Activated CD4-positive, alpha-beta memory T cell treated with anti-CD3 and anti-CD28 coated beads for 36 hours (primary cell): ENCODE data around the gene PTPN12. TPM values are rescaled to one million over a fixed set of nuclear protein-coding genes. Genes with fewer than 3 reads are reported as not detected.
"Not testable (repeated sequence)": the region's sequence is repeated elsewhere in the genome, so short reads cannot be mapped to it uniquely, and the experiment has no call there.

Experiments
- CTCF ChIA-PET: fragments of 350-600 bp; sonication (Branson Sonifier 250); formaldehyde crosslinking; loops from one replicate; lab custom pipeline; 2021; ENCODE audit warnings: antibody characterized with exemption, inconsistent platforms; lab: Charles Lee
- POLR2A ChIA-PET: fragments of 350-600 bp; sonication (Branson Sonifier 250); formaldehyde crosslinking; loops from one replicate; lab custom pipeline; 2021; ENCODE audit warnings: antibody characterized with exemption; lab: Charles Lee
- DNase-seq: peaks from one replicate; pipeline ENCODE4 v3.0.0-alpha.2; 2020
- H3K27ac Mint-ChIP-seq: one replicate; pipeline ENCODE4 v1.8.0; 2021; ENCODE audit warnings: mixed read lengths
- H3K27me3 Mint-ChIP-seq: one replicate; pipeline ENCODE4 v1.8.0; 2021; ENCODE audit warnings: mixed read lengths
- H3K36me3 Mint-ChIP-seq: one replicate; pipeline ENCODE4 v1.8.0; 2021; ENCODE audit warnings: mixed read lengths
- H3K4me1 Mint-ChIP-seq: one replicate; pipeline ENCODE4 v1.8.0; 2021; ENCODE audit warnings: low read depth, mixed read lengths
- H3K4me3 Mint-ChIP-seq: one replicate; pipeline ENCODE4 v1.8.0; 2021; ENCODE audit warnings: mild to moderate bottlenecking, mixed read lengths
- H3K9me3 Mint-ChIP-seq: one replicate; pipeline ENCODE4 v1.8.0; 2021; ENCODE audit warnings: mixed read lengths
- intact Hi-C: fragments of 100-400 bp; cut with micrococcal nuclease; formaldehyde crosslinking; loops from one replicate; pipeline ENCODE4 v1.15.1; 2023
- total RNA-seq, 2 experiments: library from RNA; stranded (reverse); gene quantifications; one replicate each; pipeline ENCODE4 v1.2.3, GENCODE V29; 2021

The PTPN12 gene
- total RNA-seq, 2 experiments from 2014 or later = 9.6 to 12.1 TPM

DNA sequence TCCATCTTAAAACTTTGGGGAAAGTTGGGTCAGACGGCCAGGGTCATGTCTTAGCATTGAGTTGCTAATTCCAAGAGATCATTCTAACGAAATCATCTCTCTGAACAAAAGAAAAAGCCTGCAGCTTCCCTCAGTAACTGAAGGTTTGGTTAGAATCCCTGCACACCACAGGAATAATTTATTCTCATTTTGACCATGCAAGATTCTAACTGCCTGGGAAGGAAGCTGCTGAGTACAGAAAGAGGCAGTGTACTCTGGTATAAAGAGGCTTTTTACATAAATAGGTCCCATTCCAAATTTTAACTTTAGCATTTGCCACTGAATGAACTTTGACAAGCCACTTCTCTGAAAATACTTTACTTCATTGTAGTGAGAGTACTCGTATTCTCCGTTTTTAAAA, 82.2 kb downstream of the PTPN12 start:
- POLR2A ChIA-PET = no interaction called here
- Mint-ChIP-seq H3K4me1 (no peaks in the 10 kb centered on the region), H3K27me3 (no peaks in the 10 kb centered on the region), H3K9me3 (no peaks in the 10 kb centered on the region), H3K4me3 (no peak overlapping the region), H3K27ac (no peak overlapping the region), H3K36me3 (no peaks in the 10 kb centered on the region)
- no peak for DNase-seq
- CTCF ChIA-PET = no interaction called here
- intact Hi-C loops = no loop called here

DNA sequence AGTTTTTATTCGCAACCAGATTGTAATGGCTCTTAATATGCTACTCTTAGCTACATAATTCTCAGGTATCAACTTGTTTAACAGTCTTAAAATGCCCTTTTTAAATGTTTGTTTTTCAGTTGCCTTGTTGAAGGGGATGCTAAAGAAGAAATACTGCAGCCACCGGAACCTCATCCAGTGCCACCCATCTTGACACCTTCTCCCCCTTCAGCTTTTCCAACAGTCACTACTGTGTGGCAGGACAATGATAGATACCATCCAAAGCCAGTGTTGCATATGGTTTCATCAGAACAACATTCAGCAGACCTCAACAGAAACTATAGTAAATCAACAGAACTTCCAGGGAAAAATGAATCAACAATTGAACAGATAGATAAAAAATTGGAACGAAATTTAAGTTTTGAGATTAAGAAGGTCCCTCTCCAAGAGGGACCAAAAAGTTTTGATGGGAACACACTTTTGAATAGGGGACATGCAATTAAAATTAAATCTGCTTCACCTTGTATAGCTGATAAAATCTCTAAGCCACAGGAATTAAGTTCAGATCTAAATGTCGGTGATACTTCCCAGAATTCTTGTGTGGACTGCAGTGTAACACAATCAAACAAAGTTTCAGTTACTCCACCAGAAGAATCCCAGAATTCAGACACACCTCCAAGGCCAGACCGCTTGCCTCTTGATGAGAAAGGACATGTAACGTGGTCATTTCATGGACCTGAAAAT, 89.7 kb downstream of the PTPN12 start:
- no peaks in the 10 kb centered on the region for H3K9me3 Mint-ChIP-seq
- ChIA-PET CTCF (interaction anchor here (1.4 kb wide), 1 partner anchor 25 kb away, joined by 6 read pairs; no protein-coding TSS in a partner anchor), POLR2A (no interaction called here)
- intact Hi-C loops = loop anchor here (5.0 kb wide), 1 partner anchor 84 kb away; no protein-coding TSS in a partner anchor
- no peaks in the 10 kb centered on the region for H3K27me3 Mint-ChIP-seq
- H3K36me3 Mint-ChIP-seq = peaks cover 8% of the 10 kb centered on the region
- no peaks in the 10 kb centered on the region for H3K4me1 Mint-ChIP-seq
- H3K4me3 Mint-ChIP-seq = no peak overlapping the region
- no peak for DNase-seq
- no peak overlapping the region for H3K27ac Mint-ChIP-seq

DNA sequence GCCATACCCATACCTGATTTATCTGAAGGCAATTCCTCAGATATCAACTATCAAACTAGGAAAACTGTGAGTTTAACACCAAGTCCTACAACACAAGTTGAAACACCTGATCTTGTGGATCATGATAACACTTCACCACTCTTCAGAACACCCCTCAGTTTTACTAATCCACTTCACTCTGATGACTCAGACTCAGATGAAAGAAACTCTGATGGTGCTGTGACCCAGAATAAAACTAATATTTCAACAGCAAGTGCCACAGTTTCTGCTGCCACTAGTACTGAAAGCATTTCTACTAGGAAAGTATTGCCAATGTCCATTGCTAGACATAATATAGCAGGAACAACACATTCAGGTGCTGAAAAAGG, 90.2 kb downstream of the PTPN12 start:
- no peaks in the 10 kb centered on the region for H3K4me1 Mint-ChIP-seq
- no peak for DNase-seq
- CTCF ChIA-PET = interaction anchor here (1.0 kb wide), 1 partner anchor 25 kb away, joined by 4 read pairs; no protein-coding TSS in a partner anchor
- peaks cover 8% of the 10 kb centered on the region for H3K36me3 Mint-ChIP-seq
- intact Hi-C loops = loop anchor here (5.0 kb wide), 1 partner anchor 85 kb away; no protein-coding TSS in a partner anchor
- H3K4me3 Mint-ChIP-seq = no peak overlapping the region
- H3K9me3 Mint-ChIP-seq = no peaks in the 10 kb centered on the region
- POLR2A ChIA-PET = no interaction called here
- no peak overlapping the region for H3K27ac Mint-ChIP-seq
- no peaks in the 10 kb centered on the region for H3K27me3 Mint-ChIP-seq

DNA sequence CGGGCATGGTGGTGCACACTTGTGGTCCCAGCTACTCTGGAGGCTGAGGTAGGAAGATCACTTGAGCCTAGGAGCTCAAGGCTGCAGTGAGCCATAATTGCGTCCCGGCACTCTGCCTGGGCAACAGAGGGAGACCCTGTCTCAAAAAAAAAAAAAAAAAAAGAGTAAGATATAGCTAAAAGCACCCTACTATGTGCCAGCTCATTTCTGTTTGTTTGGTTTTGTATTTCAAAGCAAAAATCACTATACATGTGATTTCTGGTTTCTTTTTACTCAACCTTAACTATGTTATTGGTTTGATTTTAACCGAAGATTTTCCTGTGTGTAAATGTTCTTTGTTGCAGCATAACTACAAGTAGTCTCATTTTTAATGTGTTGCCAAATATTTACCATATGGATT, 92.7 kb downstream of the PTPN12 start:
- Mint-ChIP-seq H3K27ac (no peak overlapping the region), H3K27me3 (no peaks in the 10 kb centered on the region), H3K36me3 (peaks cover 8% of the 10 kb centered on the region), H3K9me3 (no peaks in the 10 kb centered on the region), H3K4me3 (no peak overlapping the region), H3K4me1 (no peaks in the 10 kb centered on the region)
- DNase-seq = no peak
- ChIA-PET POLR2A (no interaction called here), CTCF (no interaction called here)
- intact Hi-C loops = loop anchor here (5.0 kb wide), 1 partner anchor 87 kb away; no protein-coding TSS in a partner anchor

DNA sequence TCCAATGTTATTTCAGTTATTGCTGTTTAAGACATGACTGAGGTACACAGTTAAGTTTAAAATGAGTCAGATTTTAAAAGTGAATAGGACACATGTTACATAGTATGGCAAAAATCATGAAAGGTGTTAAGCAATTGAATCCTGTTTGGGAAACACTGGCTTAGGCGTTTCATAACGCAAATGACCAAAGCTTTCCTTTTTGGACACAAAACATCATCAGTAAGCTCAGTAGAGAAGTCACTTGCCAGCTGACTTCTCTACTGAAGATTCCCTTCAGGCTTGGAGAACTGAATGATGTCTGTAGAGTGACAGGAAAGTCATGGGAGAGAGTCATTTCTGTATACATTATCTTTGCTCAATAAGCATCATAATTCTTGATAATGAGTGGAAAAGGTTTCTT, 94.7 kb downstream of the PTPN12 start:
- no peaks in the 10 kb centered on the region for H3K9me3 Mint-ChIP-seq
- DNase-seq = no peak
- H3K4me3 Mint-ChIP-seq = no peak overlapping the region
- H3K4me1 Mint-ChIP-seq = no peaks in the 10 kb centered on the region
- peaks cover 5% of the 10 kb centered on the region for H3K36me3 Mint-ChIP-seq
- CTCF ChIA-PET = interaction anchor here (1.4 to 1.5 kb wide), 3 partner anchors 18 to 126 kb away, joined by 4 to 5 read pairs (median 4); no protein-coding TSS in a partner anchor
- POLR2A ChIA-PET = no interaction called here
- no peaks in the 10 kb centered on the region for H3K27me3 Mint-ChIP-seq
- H3K27ac Mint-ChIP-seq = no peak overlapping the region
- intact Hi-C loops = no loop called here

DNA sequence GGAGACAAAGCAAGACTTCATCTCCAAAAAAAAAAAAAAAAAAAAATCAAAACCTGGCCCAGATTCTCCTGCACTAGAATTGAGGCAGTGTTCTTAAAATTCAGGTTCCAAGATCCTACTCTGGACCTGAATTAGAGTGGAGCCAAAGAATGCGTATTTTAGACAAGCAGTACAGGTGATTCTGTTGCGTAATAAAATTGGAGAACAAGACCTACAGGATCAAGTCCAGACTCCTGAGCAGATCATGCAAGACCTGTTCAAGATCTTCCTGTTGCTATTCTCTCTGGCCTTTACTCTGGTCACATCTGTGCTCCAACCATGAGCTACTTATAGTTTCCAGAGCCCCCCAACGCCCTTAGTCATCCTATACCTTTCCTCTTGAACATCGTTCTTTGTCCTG, 107.7 kb downstream of the PTPN12 start:
- Mint-ChIP-seq H3K27me3 (no peaks in the 10 kb centered on the region), H3K36me3 (no peaks in the 10 kb centered on the region), H3K4me1 (no peaks in the 10 kb centered on the region), H3K4me3 (no peak overlapping the region), H3K27ac (no peak overlapping the region), H3K9me3 (no peaks in the 10 kb centered on the region)
- no peak for DNase-seq
- ChIA-PET CTCF (no interaction called here), POLR2A (no interaction called here)
- intact Hi-C loops = no loop called here

DNA sequence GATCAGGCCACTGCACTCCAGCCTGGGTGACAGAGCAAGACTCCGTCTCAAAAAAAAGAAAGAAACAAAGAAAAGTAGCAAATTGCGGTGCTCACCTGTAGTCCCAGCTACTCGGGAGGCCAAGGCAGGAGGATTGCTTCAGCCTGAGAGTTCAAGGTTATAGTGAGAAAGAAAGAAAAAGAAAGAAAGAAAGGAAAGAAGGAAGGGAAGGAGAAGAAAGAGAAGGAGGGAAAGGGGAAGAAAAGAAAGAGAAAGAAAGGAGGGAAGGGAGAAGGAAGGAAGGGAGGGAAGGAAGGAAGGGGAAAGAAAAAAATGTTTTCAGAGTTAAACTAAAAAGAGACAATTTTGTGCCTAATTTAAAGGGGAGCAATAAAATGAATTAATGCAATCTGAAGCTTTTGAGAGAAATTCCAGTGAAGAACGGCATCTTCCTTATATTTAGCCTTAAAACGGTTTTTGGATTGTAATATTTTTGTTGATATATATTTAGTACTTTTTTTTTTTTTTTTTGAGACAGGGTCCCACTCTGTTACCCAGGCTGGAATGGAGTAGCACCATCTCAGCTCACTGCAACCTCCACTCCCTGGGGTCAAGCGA, 111.7 kb downstream of the PTPN12 start:
- H3K27ac Mint-ChIP-seq = no peak overlapping the region
- no peak for DNase-seq
- no peaks in the 10 kb centered on the region for H3K27me3 Mint-ChIP-seq
- H3K4me3 Mint-ChIP-seq = no peak overlapping the region
- no peaks in the 10 kb centered on the region for H3K9me3 Mint-ChIP-seq
- no peaks in the 10 kb centered on the region for H3K4me1 Mint-ChIP-seq
- CTCF ChIA-PET = interaction anchor here (1.2 to 5.2 kb wide), 4 partner anchors 9 to 393 kb away, joined by 3 to 39 read pairs (median 4); no protein-coding TSS in a partner anchor
- POLR2A ChIA-PET = no interaction called here
- intact Hi-C loops = no loop called here
- no peaks in the 10 kb centered on the region for H3K36me3 Mint-ChIP-seq

DNA sequence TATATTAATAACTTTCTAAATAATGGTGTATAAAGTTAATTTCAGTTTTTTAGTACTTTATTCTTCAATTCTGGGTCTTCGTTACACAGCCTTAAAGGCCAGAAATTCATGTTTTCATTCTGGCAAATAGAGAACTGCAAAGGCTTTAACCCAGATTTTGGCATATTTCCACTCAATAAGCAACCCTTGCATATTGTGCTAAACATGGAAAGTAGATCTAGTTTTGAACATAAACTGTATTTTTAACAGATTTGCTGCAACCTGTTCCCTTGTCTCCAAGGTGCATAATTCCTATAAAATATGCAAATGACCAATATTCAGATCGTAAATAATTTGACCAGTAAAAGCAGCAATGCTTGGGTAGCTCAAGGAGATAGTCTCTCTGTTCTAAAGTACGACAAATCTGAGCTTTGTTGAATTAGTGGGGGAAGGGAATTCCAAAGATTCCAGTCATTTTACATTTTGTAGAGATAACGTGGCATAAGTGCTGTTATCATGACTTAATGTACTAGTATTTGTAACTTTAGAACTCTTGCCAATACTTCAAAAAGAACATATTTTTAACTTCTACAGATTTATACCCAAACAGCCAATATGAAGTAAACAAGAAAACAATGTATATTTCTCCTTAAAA, 112.7 kb downstream of the PTPN12 start:
- no peak for DNase-seq
- Mint-ChIP-seq H3K27ac (no peak overlapping the region), H3K27me3 (no peaks in the 10 kb centered on the region), H3K36me3 (no peaks in the 10 kb centered on the region), H3K4me3 (no peak overlapping the region), H3K9me3 (no peaks in the 10 kb centered on the region), H3K4me1 (no peaks in the 10 kb centered on the region)
- ChIA-PET CTCF (interaction anchor here (0.8 to 12.6 kb wide), 8 partner anchors 8 to 392 kb away, joined by 3 to 156 read pairs (median 4); partner anchors contain the start of gene RSBN1L), POLR2A (no interaction called here)
- intact Hi-C loops = loop anchor here (2.0 kb wide), 1 partner anchor 391 kb away; no protein-coding TSS in a partner anchor

DNA sequence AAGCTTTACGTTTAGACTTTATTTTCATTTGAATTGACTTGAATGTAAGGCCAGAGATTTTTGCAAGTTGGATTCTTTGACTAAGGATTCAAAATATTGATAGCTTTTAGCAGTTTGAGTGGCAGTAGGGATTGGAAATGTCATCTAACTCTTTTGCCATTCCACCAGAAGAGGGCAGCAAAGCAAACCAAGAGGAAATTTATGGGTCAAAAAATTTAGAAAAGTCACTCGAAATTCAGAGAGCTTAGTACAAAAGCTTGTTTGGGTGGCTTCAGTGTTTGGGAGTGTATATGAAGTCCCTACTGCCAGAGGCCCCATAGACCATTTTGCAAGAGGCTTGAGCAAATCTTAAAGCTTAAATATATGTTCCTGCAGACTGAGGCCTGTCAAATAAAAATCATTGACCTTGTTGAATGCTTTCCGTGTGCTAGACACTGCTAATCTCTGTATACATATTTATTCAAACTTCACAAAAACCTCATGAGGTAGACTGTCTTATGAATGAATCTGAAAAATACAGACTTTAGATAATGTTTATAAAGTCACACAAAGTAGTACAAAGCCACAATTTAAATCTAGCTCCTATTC, 114.6 kb downstream of the PTPN12 start:
- no peak for DNase-seq
- CTCF ChIA-PET = interaction anchor here (0.5 to 12.6 kb wide), 70 partner anchors 8 to 470 kb away, joined by 3 to 156 read pairs (median 4); partner anchors contain the start of genes PHTF2, RSBN1L and TMEM60
- Mint-ChIP-seq H3K36me3 (no peaks in the 10 kb centered on the region), H3K9me3 (no peaks in the 10 kb centered on the region), H3K4me3 (no peak overlapping the region), H3K27ac (no peak overlapping the region), H3K27me3 (no peaks in the 10 kb centered on the region), H3K4me1 (no peaks in the 10 kb centered on the region)
- POLR2A ChIA-PET = no interaction called here
- intact Hi-C loops = loop anchor here (2.0 kb wide), 1 partner anchor 389 kb away; no protein-coding TSS in a partner anchor

DNA sequence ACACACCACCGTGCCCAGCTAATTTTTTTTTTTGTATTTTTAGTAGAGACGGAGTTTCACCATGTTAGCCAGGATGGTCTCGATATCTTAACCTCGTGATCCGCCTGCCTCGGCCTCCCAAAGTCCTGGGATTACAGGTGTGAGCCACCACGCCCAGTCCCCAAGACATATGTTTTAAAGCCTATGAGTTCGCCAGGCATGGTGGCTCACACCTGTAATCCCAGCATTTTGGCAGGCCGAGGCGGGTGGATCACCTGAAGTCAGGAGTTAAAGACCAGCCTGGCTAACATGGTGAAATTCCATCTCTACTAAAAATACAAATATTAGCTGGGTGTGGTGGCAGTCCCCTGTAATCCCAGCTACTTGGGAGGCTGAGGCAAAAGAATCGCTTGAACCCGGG, 115.7 kb downstream of the PTPN12 start:
- H3K4me3 Mint-ChIP-seq, H3K27me3 Mint-ChIP-seq, H3K27ac Mint-ChIP-seq, H3K4me1 Mint-ChIP-seq, DNase-seq, intact Hi-C loops, H3K9me3 Mint-ChIP-seq, H3K36me3 Mint-ChIP-seq: not testable (repeated sequence)
- ChIA-PET POLR2A (interaction anchor here (0.6 kb wide), 1 partner anchor 14 kb away, joined by 4 read pairs; no protein-coding TSS in a partner anchor), CTCF (interaction anchor here (2.3 to 12.6 kb wide), 3 partner anchors 101 to 108 kb away, joined by 20 to 156 read pairs (median 39); no protein-coding TSS in a partner anchor)

DNA sequence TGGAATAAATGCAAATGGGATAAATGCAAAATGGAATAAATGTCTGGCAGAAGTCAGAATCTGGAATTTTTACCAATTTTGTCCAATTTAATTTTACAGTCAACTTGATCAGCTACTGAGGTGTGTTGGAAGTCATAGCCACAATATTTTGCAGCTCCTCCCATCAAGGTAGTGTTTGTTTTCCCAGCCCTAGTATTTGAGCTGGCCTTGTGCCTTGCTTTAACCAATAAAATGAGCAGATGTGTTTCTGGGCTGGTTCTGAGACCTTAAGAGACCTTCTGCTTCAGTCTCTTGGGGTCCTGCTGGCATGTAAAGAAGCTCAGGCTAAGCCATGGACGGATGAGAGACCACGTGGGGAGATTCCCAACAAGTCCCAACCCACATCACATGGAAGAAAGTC, 116.5 kb downstream of the PTPN12 start:
- Mint-ChIP-seq H3K4me3 (no peak overlapping the region), H3K27me3 (no peaks in the 10 kb centered on the region), H3K4me1 (no peaks in the 10 kb centered on the region), H3K36me3 (no peaks in the 10 kb centered on the region), H3K27ac (no peak overlapping the region), H3K9me3 (no peaks in the 10 kb centered on the region)
- ChIA-PET POLR2A (interaction anchor here (0.6 kb wide), 1 partner anchor 13 kb away, joined by 4 read pairs; no protein-coding TSS in a partner anchor), CTCF (interaction anchor here (1.2 to 12.6 kb wide), 4 partner anchors 20 to 367 kb away, joined by 3 to 156 read pairs (median 18); no protein-coding TSS in a partner anchor)
- intact Hi-C loops = no loop called here
- no peak for DNase-seq
